Activated CD8-positive, alpha-beta memory T cell treated with anti-CD3 and anti-CD28 coated beads for 36 hours (primary cell): Measurements from ENCODE around the gene ARIH2. TPM values are rescaled to one million over a fixed set of nuclear protein-coding genes. Genes with fewer than 3 reads are reported as not detected.

Source experiments
- CTCF ChIA-PET: fragments of 350-600 bp; sonication (Branson Sonifier 250); formaldehyde crosslinking; loops from one replicate; lab custom pipeline; 2021; ENCODE audit warnings: antibody characterized with exemption; lab: Charles Lee
- POLR2A ChIA-PET: fragments of 350-600 bp; sonication (Branson Sonifier 250); formaldehyde crosslinking; loops from one replicate; lab custom pipeline; 2021; ENCODE audit warnings: antibody characterized with exemption; lab: Charles Lee
- total RNA-seq, 2 experiments: library from RNA; stranded (reverse); gene quantifications; one replicate each; pipeline ENCODE4 v1.2.3, GENCODE V29; 2021

ARIH2 gene
- total RNA-seq, 2 experiments from 2014 or later = 127 to 131 TPM

- POLR2A ChIA-PET = interaction anchor here (0.5 to 3.0 kb wide), 24 partner anchors 9 to 1972 kb away, joined by 3 to 49 read pairs (median 5); partner anchors contain the start of genes NDUFAF3, PRKAR2A, QARS1 and SLC25A20
- CTCF ChIA-PET = interaction anchor here (0.7 to 1.8 kb wide), 6 partner anchors 9 to 70 kb away, joined by 3 to 9 read pairs (median 4); partner anchors contain the start of genes P4HTM and SLC25A20
Observed at GRCh38 chr3:48919215-48920138, 835 bp downstream of the ARIH2 start.

GRCh38 chr3:48926425-48927392 lies 8.1 kb downstream of the ARIH2 start:
- ChIA-PET CTCF (interaction anchor here (0.6 kb wide), 1 partner anchor 148 kb away, joined by 3 read pairs; no protein-coding TSS in a partner anchor), POLR2A (interaction anchor here (0.6 to 2.7 kb wide), 2 partner anchors 8 to 58 kb away, joined by 3 to 49 read pairs; partner anchors contain the start of gene ARIH2)

GRCh38 chr3:48927928-48928327 lies 9.3 kb downstream of the ARIH2 start:
- ChIA-PET POLR2A (interaction anchor here (0.6 to 2.7 kb wide), 3 partner anchors 9 to 1995 kb away, joined by 3 to 49 read pairs (median 8); partner anchors contain the start of genes ARIH2 and PRKAR2A), CTCF (interaction anchor here (0.8 to 1.8 kb wide), 3 partner anchors 9 to 18 kb away, joined by 3 to 9 read pairs (median 3); partner anchors contain the start of gene ARIH2)

- CTCF ChIA-PET = interaction anchor here (0.8 to 1.8 kb wide), 4 partner anchors 8 to 77 kb away, joined by 3 to 9 read pairs (median 3); partner anchors contain the start of gene ARIH2
- POLR2A ChIA-PET = interaction anchor here (0.6 to 2.7 kb wide), 3 partner anchors 10 to 1995 kb away, joined by 3 to 49 read pairs (median 8); partner anchors contain the start of genes ARIH2 and PRKAR2A
Observed at GRCh38 chr3:48928679-48929078, 10.0 kb downstream of the ARIH2 start.

- ChIA-PET CTCF (interaction anchor here (0.8 to 1.8 kb wide), 3 partner anchors 7 to 76 kb away, joined by 3 to 9 read pairs (median 3); partner anchors contain the start of gene ARIH2), POLR2A (interaction anchor here (2.7 kb wide), 1 partner anchor 11 kb away, joined by 49 read pairs; the partner anchor contains the start of gene ARIH2)
Observed at GRCh38 chr3:48929358-48930035, 10.9 kb downstream of the ARIH2 start.

- POLR2A ChIA-PET = interaction anchor here (1.7 kb wide), 1 partner anchor 12 kb away, joined by 6 read pairs; the partner anchor contains the start of gene ARIH2
- CTCF ChIA-PET = interaction anchor here (0.6 kb wide), 1 partner anchor 16 kb away, joined by 6 read pairs; no protein-coding TSS in a partner anchor
Observed at GRCh38 chr3:48930590-48930989, 11.9 kb downstream of the ARIH2 start.

- ChIA-PET POLR2A (interaction anchor here (0.7 to 1.7 kb wide), 2 partner anchors 14 to 248 kb away, joined by 3 to 6 read pairs; partner anchors contain the start of gene ARIH2), CTCF (interaction anchor here (0.6 to 1.2 kb wide), 2 partner anchors 12 to 1226 kb away, joined by 3 read pairs; no protein-coding TSS in a partner anchor)
Observed at GRCh38 chr3:48931944-48932580, 13.4 kb downstream of the ARIH2 start.

GRCh38 chr3:48934333-48934991 lies 15.8 kb downstream of the ARIH2 start:
- ChIA-PET POLR2A (interaction anchor here (0.5 kb wide), 1 partner anchor 14 kb away, joined by 6 read pairs; no protein-coding TSS in a partner anchor), CTCF (interaction anchor here (0.5 to 2.2 kb wide), 4 partner anchors 9 to 147 kb away, joined by 3 to 7 read pairs (median 3); partner anchors contain the start of gene ARIH2)

GRCh38 chr3:48935530-48935929 lies 16.9 kb downstream of the ARIH2 start:
- ChIA-PET CTCF (interaction anchor here (2.2 kb wide), 1 partner anchor 17 kb away, joined by 7 read pairs; the partner anchor contains the start of gene ARIH2), POLR2A (interaction anchor here (0.5 kb wide), 1 partner anchor 16 kb away, joined by 6 read pairs; no protein-coding TSS in a partner anchor)

- ChIA-PET POLR2A (interaction anchor here (0.5 to 0.6 kb wide), 3 partner anchors 60 to 137 kb away, joined by 3 to 4 read pairs (median 3); no protein-coding TSS in a partner anchor), CTCF (interaction anchor here (0.6 kb wide), 1 partner anchor 40 kb away, joined by 3 read pairs; no protein-coding TSS in a partner anchor)
Observed at GRCh38 chr3:48938156-48938555, 19.5 kb downstream of the ARIH2 start.

GRCh38 chr3:48938689-48939088 lies 20.0 kb downstream of the ARIH2 start:
- ChIA-PET POLR2A (interaction anchor here (0.5 to 0.7 kb wide), 6 partner anchors 20 to 1080 kb away, joined by 3 to 11 read pairs (median 3); no protein-coding TSS in a partner anchor), CTCF (interaction anchor here (0.6 kb wide), 1 partner anchor 40 kb away, joined by 3 read pairs; no protein-coding TSS in a partner anchor)

GRCh38 chr3:48945432-48945831 lies 26.8 kb downstream of the ARIH2 start:
- ChIA-PET CTCF (interaction anchor here (1.1 kb wide), 1 partner anchor 17 kb away, joined by 3 read pairs; no protein-coding TSS in a partner anchor), POLR2A (interaction anchor here (1.0 kb wide), 1 partner anchor 27 kb away, joined by 3 read pairs; the partner anchor contains the start of gene ARIH2)

- ChIA-PET CTCF (interaction anchor here (1.1 kb wide), 2 partner anchors 14 to 17 kb away, joined by 3 read pairs; no protein-coding TSS in a partner anchor), POLR2A (interaction anchor here (1.0 kb wide), 1 partner anchor 28 kb away, joined by 3 read pairs; the partner anchor contains the start of gene ARIH2)
Observed at GRCh38 chr3:48945891-48946549, 27.4 kb downstream of the ARIH2 start.

- ChIA-PET POLR2A (no interaction called here), CTCF (no interaction called here)
Observed at GRCh38 chr3:48949376-48949717, 30.7 kb downstream of the ARIH2 start.

GRCh38 chr3:48950051-48950450 lies 31.4 kb downstream of the ARIH2 start:
- ChIA-PET CTCF (interaction anchor here (0.6 kb wide), 1 partner anchor 70 kb away, joined by 3 read pairs; no protein-coding TSS in a partner anchor), POLR2A (interaction anchor here (1.1 kb wide), 1 partner anchor 10 kb away, joined by 9 read pairs; no protein-coding TSS in a partner anchor)
